ENCODE results near the gene MPP1.
"Not testable (repeated sequence)": the region's sequence is repeated elsewhere in the genome, so short reads cannot be mapped to it uniquely, and the experiment has no call there.

MPP1 gene

GRCh38 chrX:154817048-154817618 is 11.8 kb upstream of the MPP1 start:
- H2BK5ac ChIP-seq (ENCODE audit: low read depth, low read length, poor library complexity, severe bottlenecking); H3K4me3 ChIP-seq (ENCODE audit: insufficient read depth in 1 of 2, low read depth in 1 of 2, low read length in 2 of 2); H2BK12ac ChIP-seq (ENCODE audit: low read length in 2 of 2); H3K36me3 ChIP-seq (ENCODE audit: control insufficient read depth in 1 of 2, insufficient read depth in 2 of 2, low read depth in 1 of 2, low read length in 2 of 2); H3K27ac ChIP-seq (ENCODE audit: low read length, poor library complexity, severe bottlenecking); H3K18ac ChIP-seq (ENCODE audit: low read depth in 1 of 2, low read length in 2 of 2); H3K27me3 ChIP-seq (ENCODE audit: control insufficient read depth in 1 of 2, insufficient read depth in 1 of 2, low read length in 2 of 2); H4K91ac ChIP-seq (ENCODE audit: low read length); H2AK5ac ChIP-seq (ENCODE audit: low read length, severe bottlenecking); H3K4me1 ChIP-seq (ENCODE audit: control insufficient read depth, insufficient read depth, low read depth, low read length); H3K14ac ChIP-seq (ENCODE audit: low read length in 2 of 2); H3K23ac ChIP-seq (ENCODE audit: low read length in 2 of 2); H2AFZ ChIP-seq (ENCODE audit: low read depth, low read length); H3K79me1 ChIP-seq (replicated peaks; ENCODE audit: low read length, poor library complexity, severe bottlenecking); H3K9me3 ChIP-seq (ENCODE audit: control insufficient read depth, low read length); H3K4me2 ChIP-seq (ENCODE audit: low read length, poor library complexity, severe bottlenecking); DNase-seq; H2BK120ac ChIP-seq (ENCODE audit: low read depth, low read length); H2BK15ac ChIP-seq (ENCODE audit: low read depth, poor library complexity, severe bottlenecking); H4K8ac ChIP-seq (ENCODE audit: low read length); H3K9ac ChIP-seq (ENCODE audit: low read length); H3K4ac ChIP-seq (ENCODE audit: low read depth in 1 of 2, low read length in 2 of 2): not testable (repeated sequence)
- 95% methylated on average over 16 of the region's 19 CpGs for WGBS

GRCh38 chrX:154816326-154816898 is 11.1 kb upstream of the MPP1 start:
- not testable (repeated sequence) for H2AFZ ChIP-seq (ENCODE audit: low read depth, low read length); H3K4me1 ChIP-seq (ENCODE audit: control insufficient read depth, insufficient read depth, low read depth, low read length); H3K27ac ChIP-seq (ENCODE audit: low read length, poor library complexity, severe bottlenecking); H2BK5ac ChIP-seq (ENCODE audit: low read depth, low read length, poor library complexity, severe bottlenecking); DNase-seq; H2BK120ac ChIP-seq (ENCODE audit: low read depth, low read length); H4K8ac ChIP-seq (ENCODE audit: low read length); H4K91ac ChIP-seq (ENCODE audit: low read length); H3K14ac ChIP-seq (ENCODE audit: low read length in 2 of 2); H2BK12ac ChIP-seq (ENCODE audit: low read length in 2 of 2); H2BK15ac ChIP-seq (ENCODE audit: low read depth, poor library complexity, severe bottlenecking); H3K36me3 ChIP-seq (ENCODE audit: control insufficient read depth in 1 of 2, insufficient read depth in 2 of 2, low read depth in 1 of 2, low read length in 2 of 2); H3K4me3 ChIP-seq (ENCODE audit: insufficient read depth in 1 of 2, low read depth in 1 of 2, low read length in 2 of 2); H3K4me2 ChIP-seq (ENCODE audit: low read length, poor library complexity, severe bottlenecking); H2AK5ac ChIP-seq (ENCODE audit: low read length, severe bottlenecking); H3K79me1 ChIP-seq (replicated peaks; ENCODE audit: low read length, poor library complexity, severe bottlenecking); H3K4ac ChIP-seq (ENCODE audit: low read depth in 1 of 2, low read length in 2 of 2); H3K9me3 ChIP-seq (ENCODE audit: control insufficient read depth, low read length); H3K23ac ChIP-seq (ENCODE audit: low read length in 2 of 2); H3K27me3 ChIP-seq (ENCODE audit: control insufficient read depth in 1 of 2, insufficient read depth in 1 of 2, low read length in 2 of 2); H3K9ac ChIP-seq (ENCODE audit: low read length); H3K18ac ChIP-seq (ENCODE audit: low read depth in 1 of 2, low read length in 2 of 2)
- no CpG with 5 or more reads among the region's 4 CpGs for WGBS

GRCh38 chrX:154815274-154815818 is 10.1 kb upstream of the MPP1 start:
- Histone ChIP-seq H3K27ac (ENCODE audit: low read length, poor library complexity, severe bottlenecking) (no peak overlapping the region), H3K36me3 (ENCODE audit: control insufficient read depth in 1 of 2, insufficient read depth in 2 of 2, low read depth in 1 of 2, low read length in 2 of 2) (no peaks in the 10 kb centered on the region), H3K14ac (ENCODE audit: low read length in 2 of 2) (no peak overlapping the region), H2BK120ac (ENCODE audit: low read depth, low read length) (no peak overlapping the region), H3K18ac (ENCODE audit: low read depth in 1 of 2, low read length in 2 of 2) (no peak overlapping the region), H3K4me3 (ENCODE audit: insufficient read depth in 1 of 2, low read depth in 1 of 2, low read length in 2 of 2) (no peak overlapping the region), H3K4me1 (ENCODE audit: control insufficient read depth, insufficient read depth, low read depth, low read length) (no peaks in the 10 kb centered on the region), H3K9ac (ENCODE audit: low read length) (no peak overlapping the region), H3K4me2 (ENCODE audit: low read length, poor library complexity, severe bottlenecking) (no peak overlapping the region), H3K9me3 (ENCODE audit: control insufficient read depth, low read length) (no peaks in the 10 kb centered on the region), H2BK15ac (ENCODE audit: low read depth, poor library complexity, severe bottlenecking) (no peak overlapping the region), H2BK5ac (ENCODE audit: low read depth, low read length, poor library complexity, severe bottlenecking) (no peak overlapping the region), H2AK5ac (ENCODE audit: low read length, severe bottlenecking) (no peak overlapping the region), H3K27me3 (ENCODE audit: control insufficient read depth in 1 of 2, insufficient read depth in 1 of 2, low read length in 2 of 2) (peaks cover 0 to 3% of the 10 kb centered on the region in 2 experiments), H3K79me1 (replicated peaks; ENCODE audit: low read length, poor library complexity, severe bottlenecking) (no peaks in the 10 kb centered on the region), H4K8ac (ENCODE audit: low read length) (no peak overlapping the region), H3K23ac (ENCODE audit: low read length in 2 of 2) (no peak overlapping the region), H2BK12ac (ENCODE audit: low read length in 2 of 2) (no peak overlapping the region), H3K4ac (ENCODE audit: low read depth in 1 of 2, low read length in 2 of 2) (no peak overlapping the region), H2AFZ (ENCODE audit: low read depth, low read length) (no peak overlapping the region), H4K91ac (ENCODE audit: low read length) (no peak overlapping the region)
- 69% methylated on average over 4 of the region's 5 CpGs for WGBS
- DNase-seq, result no peak

- Histone ChIP-seq H3K36me3 (ENCODE audit: control insufficient read depth in 1 of 2, insufficient read depth in 2 of 2, low read depth in 1 of 2, low read length in 2 of 2) (no peaks in the 10 kb centered on the region), H3K14ac (ENCODE audit: low read length in 2 of 2) (no peak overlapping the region), H2BK12ac (ENCODE audit: low read length in 2 of 2) (no peak overlapping the region), H3K9ac (ENCODE audit: low read length) (no peak overlapping the region), H4K91ac (ENCODE audit: low read length) (no peak overlapping the region), H3K4me1 (ENCODE audit: control insufficient read depth, insufficient read depth, low read depth, low read length) (no peaks in the 10 kb centered on the region), H3K18ac (ENCODE audit: low read depth in 1 of 2, low read length in 2 of 2) (no peak overlapping the region), H2AK5ac (ENCODE audit: low read length, severe bottlenecking) (no peak overlapping the region), H4K8ac (ENCODE audit: low read length) (no peak overlapping the region), H3K4ac (ENCODE audit: low read depth in 1 of 2, low read length in 2 of 2) (no peak overlapping the region), H2BK5ac (ENCODE audit: low read depth, low read length, poor library complexity, severe bottlenecking) (no peak overlapping the region), H3K4me2 (ENCODE audit: low read length, poor library complexity, severe bottlenecking) (no peak overlapping the region), H3K79me1 (replicated peaks; ENCODE audit: low read length, poor library complexity, severe bottlenecking) (no peaks in the 10 kb centered on the region), H2AFZ (ENCODE audit: low read depth, low read length) (no peak overlapping the region), H3K9me3 (ENCODE audit: control insufficient read depth, low read length) (no peaks in the 10 kb centered on the region), H3K23ac (ENCODE audit: low read length in 2 of 2) (no peak overlapping the region), H2BK15ac (ENCODE audit: low read depth, poor library complexity, severe bottlenecking) (no peak overlapping the region), H2BK120ac (ENCODE audit: low read depth, low read length) (no peak overlapping the region), H3K27me3 (ENCODE audit: control insufficient read depth in 1 of 2, insufficient read depth in 1 of 2, low read length in 2 of 2) (peaks cover 0 to 3% of the 10 kb centered on the region in 2 experiments), H3K27ac (ENCODE audit: low read length, poor library complexity, severe bottlenecking) (no peak overlapping the region), H3K4me3 (ENCODE audit: insufficient read depth in 1 of 2, low read depth in 1 of 2, low read length in 2 of 2) (no peak overlapping the region)
- DNase-seq, result no peak
- WGBS, result 67% methylated on average over 1 of the region's 1 CpG
Observed at GRCh38 chrX:154813801-154814200, 8.5 kb upstream of the MPP1 start.

Measured in mesenchymal stem cell (in vitro differentiated cells and primary cell).